Adipose tissue (tissue), 3 donors: ENCODE data around the gene TPGS1. TPM values are rescaled to one million over a fixed set of nuclear protein-coding genes. Genes with fewer than 3 reads are reported as not detected.

ENCODE experiments used
- H3K27ac ChIP-seq: one replicate; pipeline ENCODE4 v1.5.1; 2013; ENCODE audit warnings: low read depth, low read length
- WGBS, 3 donors: extraction: QIAGEN DNeasy Blood & Tissue Kit; methylation state at CpG; one replicate each; pipeline ENCODE4 v1.1.7; 2013; 5-methylcytosine and 5-hydroxymethylcytosine counted together
- polyA plus RNA-seq, 3 donors: library from polyadenylated mRNA; stranded (reverse); fragments of 200-250 nt; gene quantifications; one replicate each; pipeline ENCODE4 v1.2.3, GENCODE V29; 2013
- donor health status: healthy with polysubstance abuse.
- donor health status: Bipolar disorder and iron deficiency.
- donor health status: healthy.

TPGS1 gene
- polyA plus RNA-seq, 3 donors = 11.5 to 26.8 (median 18.6) TPM

DNA sequence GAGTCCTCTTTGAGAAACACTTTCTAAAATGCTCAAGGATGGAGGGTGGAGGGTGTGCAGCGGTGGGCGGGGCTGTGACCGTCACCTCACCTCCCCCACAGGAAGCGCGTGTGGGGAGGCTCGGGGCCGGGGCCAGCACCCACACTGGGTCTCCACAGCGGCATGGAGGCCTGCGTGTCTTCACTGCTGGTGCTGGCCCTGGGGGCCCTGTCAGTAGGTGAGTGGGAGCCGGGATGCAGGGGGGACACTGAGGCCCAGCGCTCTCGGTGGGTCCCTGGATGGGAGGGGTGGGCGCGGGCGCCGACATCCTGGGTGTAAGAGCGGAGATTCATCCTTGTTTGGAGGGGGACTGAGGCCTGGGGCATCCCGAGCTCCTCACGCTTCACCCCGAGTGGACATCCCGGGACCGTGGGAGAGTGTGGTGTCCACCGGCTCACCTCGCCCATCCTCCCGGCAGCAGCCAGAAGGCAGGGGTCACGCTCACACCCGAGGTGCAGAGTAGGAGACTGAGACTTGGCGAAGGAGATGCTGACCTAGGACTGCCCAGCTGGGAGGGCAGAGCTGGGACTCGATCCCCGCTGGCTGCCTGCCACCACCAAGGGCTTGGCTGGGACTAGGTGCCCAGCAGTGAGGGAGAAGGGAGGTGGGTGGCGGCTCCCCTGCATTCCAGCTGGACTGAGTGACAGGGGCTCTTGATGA lies 36.8 kb downstream of the TPGS1 start, which contains the start of gene GZMM:
Gene GZMM (plus strand): TSS at position 144 of the 699 bp plus-strand sequence. CDS start 19 bp downstream, at position 163.
- H3K27ac ChIP-seq = no peak within 1 kb of the TSS
- WGBS, 3 donors = 49 to 54% (median 52%) methylated on average over 25 to 31 of the region's 31 CpGs

DNA sequence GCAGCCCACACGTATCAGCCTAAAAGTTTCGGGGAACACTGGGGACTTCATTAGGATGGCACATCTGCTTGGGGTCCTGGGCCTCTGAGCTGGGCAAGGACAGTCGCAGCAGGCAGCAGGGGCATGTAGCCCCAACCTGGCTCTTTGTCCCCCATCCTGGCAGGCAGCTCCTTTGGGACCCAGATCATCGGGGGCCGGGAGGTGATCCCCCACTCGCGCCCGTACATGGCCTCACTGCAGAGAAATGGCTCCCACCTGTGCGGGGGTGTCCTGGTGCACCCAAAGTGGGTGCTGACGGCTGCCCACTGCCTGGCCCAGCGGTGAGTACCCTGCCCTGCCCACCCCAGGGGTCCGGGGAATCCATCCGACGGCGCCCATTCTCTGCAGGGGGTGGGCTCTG lies 39.8 kb downstream of the TPGS1 start:
- no peak overlapping the region for H3K27ac ChIP-seq
- WGBS, 3 donors = 87 to 91% (median 91%) methylated on average over 15 of the region's 15 CpGs

DNA sequence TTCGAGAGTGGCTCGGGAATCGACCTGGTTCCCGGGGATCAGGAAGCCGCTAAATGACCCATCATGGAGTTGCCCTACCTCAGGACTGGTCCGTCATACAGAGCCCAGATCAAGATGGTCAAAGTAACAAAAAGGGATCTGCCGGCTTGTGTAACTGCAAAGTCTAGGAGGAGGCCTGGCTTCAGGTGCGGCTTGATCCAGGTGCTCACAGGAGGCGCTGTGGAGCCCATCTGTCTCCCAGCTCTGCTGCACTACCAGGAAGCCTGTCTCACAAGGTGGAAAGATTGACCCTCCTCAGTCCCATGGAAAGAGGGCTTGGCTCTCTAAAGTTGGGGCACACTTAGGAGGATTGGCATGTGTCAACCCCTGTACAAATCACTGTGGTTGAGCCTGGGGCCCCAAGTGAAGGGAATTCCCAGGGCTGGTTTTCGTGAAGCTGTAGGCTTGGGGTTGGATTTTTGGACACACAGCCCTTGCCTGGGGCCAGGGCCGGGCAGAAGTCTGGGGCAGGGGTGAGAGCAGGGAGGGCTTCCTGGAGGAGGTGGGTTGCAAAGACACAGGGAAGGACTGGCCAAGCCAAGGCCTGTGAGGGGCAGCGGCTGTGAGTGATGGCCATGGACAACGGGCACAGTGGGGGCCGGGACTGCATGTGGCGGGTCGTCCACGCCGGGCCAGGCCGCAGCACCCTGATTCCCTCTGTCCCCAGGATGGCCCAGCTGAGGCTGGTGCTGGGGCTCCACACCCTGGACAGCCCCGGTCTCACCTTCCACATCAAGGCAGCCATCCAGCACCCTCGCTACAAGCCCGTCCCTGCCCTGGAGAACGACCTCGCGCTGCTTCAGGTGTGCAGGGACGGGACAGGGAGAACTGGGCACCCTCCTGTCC lies 40.8 kb downstream of the TPGS1 start:
- H3K27ac ChIP-seq = no peak overlapping the region
- WGBS, 3 donors = 85 to 88% (median 87%) methylated on average over 19 to 26 of the region's 26 CpGs

DNA sequence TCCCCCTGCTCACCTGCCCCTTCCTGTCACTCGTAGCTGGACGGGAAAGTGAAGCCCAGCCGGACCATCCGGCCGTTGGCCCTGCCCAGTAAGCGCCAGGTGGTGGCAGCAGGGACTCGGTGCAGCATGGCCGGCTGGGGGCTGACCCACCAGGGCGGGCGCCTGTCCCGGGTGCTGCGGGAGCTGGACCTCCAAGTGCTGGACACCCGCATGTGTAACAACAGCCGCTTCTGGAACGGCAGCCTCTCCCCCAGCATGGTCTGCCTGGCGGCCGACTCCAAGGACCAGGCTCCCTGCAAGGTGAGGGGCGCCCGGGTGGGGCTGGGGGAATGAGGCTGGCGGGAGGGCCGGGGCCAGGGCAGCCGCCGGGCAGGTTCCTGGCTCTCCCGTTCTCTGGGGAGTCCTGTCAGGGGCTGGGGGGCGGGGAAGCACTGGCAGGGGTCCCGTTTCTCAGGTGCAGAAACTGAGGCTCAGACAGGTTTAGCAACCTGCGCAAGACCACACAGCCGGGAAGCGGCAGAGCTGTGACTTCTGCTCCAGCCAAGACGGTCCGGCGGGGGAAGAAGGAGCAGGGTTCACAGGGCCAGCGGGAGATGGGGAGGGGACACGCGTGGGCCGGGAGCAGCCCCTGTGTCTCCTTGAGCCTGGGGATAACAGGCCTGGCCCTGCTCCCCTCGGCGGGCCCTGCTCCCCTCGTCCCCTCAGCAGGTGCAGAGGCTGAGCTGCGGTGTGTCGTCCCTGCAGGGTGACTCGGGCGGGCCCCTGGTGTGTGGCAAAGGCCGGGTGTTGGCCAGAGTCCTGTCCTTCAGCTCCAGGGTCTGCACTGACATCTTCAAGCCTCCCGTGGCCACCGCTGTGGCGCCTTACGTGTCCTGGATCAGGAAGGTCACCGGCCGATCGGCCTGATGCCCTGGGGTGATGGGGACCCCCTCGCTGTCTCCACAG lies 41.9 kb downstream of the TPGS1 start:
- WGBS, 3 donors = 73 to 78% (median 74%) methylated on average over 45 to 52 of the region's 52 CpGs
- H3K27ac ChIP-seq = no peak overlapping the region

DNA sequence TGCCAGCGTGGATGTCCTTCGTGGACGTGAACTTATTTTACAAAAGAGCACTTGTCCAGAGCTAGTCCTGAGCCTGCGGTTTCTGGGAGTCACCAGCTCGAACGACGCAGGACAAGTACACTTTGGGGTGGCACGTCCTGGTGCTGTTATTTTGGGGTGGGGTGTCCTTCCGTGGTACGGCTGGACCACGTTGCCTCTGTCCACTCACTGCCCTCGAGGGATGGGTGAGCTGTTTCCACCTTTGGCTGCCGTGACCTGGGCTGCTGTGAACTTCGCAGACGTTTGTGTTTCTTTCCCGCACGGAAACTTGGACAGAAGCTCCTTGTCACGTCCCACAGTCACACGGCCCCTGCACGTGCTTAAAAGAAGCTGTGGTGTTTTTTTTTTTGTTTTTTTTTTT lies 47.5 kb downstream of the TPGS1 start:
- WGBS, 3 donors = 65 to 72% (median 69%) methylated on average over 20 of the region's 20 CpGs
- no peak overlapping the region for H3K27ac ChIP-seq

DNA sequence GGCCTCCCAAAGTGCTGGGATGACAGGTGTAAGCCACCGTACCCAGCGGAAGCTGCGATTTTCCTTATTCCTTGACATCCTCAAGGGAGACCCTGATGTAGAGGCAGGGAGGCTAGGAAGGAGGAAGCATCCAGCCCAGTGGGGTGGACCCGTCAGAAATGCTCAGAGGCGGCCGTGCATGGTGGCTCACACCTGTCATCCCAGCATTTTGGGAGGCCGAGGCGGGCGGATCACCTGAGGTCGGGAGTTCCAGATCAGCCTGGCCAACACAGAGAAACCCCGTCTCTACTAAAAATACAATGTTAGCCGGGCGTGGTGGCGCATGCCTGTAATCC lies 48.1 kb downstream of the TPGS1 start:
- no peak overlapping the region for H3K27ac ChIP-seq
- 86 to 91% (median 87%) methylated on average over 14 of the region's 14 CpGs for WGBS, 3 donors

DNA sequence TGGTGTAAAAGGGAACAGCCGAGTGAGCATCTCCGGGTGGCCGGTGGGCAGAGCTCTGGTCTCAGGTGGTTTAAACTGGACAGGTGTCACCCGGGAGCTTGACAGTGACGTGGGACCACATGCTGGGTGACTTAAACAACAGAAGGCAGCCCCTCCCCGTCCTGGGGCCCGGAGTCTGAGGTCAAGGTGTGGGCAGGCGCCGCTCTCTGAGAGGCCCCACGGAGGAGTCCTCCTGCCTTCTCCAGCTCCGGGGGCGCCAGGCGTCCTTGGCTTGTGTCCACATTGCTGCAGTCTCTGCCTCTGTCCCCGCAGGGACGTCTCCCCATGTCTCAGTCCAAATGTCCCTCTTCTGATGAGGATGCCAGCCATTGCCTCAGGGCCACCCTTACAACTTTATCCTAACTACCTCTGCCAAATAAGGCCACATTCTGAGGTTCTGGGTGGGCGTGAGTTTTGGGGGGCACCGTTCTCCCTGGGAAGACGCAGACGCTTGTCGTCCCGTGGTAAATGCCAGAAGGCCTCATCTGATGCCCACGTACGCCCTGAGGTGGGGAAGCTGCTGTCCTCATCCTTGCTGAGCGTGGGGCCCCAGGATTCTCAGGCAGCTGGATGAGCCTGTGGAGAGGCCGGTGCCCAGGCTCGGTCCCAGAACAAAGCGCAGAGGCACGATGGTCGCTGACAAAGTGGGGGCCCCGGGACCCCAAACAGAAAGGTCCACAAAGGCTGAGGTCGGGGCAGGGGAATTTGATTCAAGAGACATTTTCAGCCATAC lies 49.5 kb downstream of the TPGS1 start:
- 67 to 82% (median 79%) methylated on average over 28 to 31 of the region's 31 CpGs for WGBS, 3 donors
- H3K27ac ChIP-seq = no peak overlapping the region

DNA sequence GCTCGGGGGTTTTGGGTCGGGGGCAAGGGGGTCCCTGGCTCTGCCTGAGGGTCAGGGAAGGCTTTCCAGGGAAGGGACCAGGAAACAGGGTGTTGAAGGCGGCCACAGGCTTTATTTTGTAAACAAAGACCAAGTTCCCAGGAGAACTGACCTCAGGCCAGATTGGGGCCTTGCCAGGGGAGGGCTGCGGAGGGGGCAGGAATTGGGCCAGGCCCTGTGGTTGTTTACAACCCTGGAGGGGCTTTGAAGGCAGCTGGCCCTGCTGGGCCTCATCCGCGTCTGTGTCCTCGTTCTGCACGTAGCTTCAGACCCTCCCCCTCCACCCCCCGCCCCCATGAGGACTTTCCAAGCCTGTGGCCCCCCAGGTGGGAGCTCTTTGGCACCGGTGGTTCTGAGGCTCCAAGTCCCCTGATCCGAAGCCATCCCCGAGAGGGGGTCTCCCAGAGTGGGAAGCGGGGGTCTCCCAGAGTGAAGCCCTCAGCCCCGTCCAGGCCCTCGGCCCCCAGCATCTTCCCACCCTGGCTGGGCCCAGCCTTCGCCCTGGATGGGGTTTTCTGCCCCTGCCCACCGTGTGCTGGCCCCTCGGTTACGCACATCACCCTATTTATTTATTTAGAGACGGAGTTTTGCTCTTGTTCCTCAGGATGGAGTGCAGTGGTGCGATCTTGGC lies 51.6 kb downstream of the TPGS1 start:
- H3K27ac ChIP-seq = no peak overlapping the region
- WGBS, 3 donors = 51 to 59% (median 53%) methylated on average over 21 of the region's 21 CpGs

DNA sequence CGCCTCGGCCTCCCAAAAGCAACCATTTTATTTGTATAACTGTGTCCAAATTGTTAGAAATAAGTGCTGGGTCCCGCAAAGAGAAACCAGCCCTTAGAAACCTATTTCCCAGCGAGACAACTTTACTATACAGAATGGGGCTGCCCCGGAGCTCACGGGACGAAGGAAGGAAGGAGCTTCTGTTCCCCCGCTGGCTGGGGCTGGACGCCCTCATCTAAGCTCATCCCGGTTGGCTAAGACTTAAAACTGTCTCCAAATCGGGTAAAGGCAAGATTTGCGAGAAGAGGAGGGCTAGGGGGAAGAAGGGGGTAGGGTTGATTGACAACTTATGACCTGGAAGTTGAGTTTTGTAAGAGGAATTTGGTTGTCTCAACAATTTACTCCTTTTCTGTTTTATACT lies 52.8 kb downstream of the TPGS1 start:
- H3K27ac ChIP-seq = no peak overlapping the region
- WGBS, 3 donors = 71 to 75% (median 72%) methylated on average over 12 of the region's 12 CpGs

DNA sequence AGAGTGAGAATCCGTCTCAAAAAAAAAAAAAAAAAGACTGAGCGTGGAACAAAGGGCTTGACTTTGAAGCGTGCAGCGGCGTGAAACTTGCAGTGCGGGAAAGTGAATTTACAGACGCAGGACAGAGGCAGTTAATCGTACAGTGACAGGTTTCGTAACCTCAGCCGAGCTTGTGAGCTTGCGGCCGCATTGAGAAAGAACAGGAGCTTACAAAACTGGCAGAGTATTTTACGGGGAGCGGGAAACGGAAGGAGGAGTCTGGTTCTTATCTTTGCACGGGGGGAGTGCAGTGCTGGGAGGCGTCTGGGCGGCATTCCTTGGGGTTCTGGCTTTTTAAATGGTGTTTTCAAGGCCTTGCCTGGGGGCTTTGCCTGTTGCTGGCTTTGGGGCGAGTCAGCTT lies 59.1 kb downstream of the TPGS1 start:
- no peak overlapping the region for H3K27ac ChIP-seq
- WGBS, 3 donors = 28 to 63% (median 44%) methylated on average over 15 to 19 of the region's 19 CpGs

DNA sequence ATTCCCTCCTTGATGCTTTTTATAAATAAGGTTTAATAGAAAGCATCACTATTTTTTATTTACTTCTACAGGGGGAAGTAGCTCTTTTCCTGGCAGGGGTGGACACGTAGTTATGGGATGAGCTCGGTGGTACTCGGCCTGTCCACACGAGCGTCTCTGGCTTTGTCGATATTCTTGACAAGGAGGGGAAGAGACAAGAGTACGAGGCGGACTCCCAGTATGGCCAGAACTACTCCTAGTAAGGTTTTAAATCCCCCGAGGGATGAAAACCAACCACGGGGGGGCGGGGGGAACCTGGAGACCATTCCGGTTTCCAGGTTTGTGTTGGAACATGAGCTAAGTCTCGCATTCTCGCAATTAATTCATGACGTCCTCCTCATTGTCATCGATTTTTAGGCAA lies 59.5 kb downstream of the TPGS1 start:
- H3K27ac ChIP-seq = no peak overlapping the region
- 42 to 81% (median 48%) methylated on average over 16 of the region's 16 CpGs for WGBS, 3 donors

DNA sequence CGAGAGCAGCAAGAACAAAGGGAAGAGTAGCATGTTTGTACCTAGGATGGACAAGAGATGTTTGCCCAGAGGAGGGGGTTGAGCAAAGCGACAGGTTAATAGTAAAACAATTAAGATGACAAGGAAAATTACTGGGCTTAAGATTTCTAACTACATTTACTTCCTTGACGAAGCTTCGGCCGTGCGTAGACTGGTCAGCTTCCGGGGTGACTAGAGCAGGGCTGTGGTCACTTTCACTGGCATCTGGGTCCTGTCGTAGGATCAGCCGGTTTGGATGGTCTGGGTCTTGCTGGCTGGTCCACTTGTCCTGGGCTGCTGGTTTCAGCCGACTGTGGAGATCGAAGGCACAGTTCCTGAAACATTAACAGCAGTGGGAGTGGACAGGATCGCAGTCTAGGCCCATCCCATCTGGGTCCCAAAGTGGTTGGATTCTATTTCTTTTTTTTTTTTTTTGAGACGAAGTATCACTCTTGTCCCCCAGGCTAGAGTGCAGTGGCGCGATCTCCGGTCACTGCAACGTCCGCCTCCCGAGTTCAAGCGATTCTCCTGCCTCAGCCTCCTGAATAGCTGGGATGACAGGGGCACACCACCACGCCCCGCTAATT lies 60.1 kb downstream of the TPGS1 start:
- 74 to 90% (median 82%) methylated on average over 16 to 22 of the region's 22 CpGs for WGBS, 3 donors
- H3K27ac ChIP-seq = no peak overlapping the region

Other genes starting within 250 kb of the TPGS1 start
- gene PLPP2, start 216.1 kb upstream of the TPGS1 start, polyA plus RNA-seq = 10 to 100 TPM in 1 of 3 donors, 1 to 10 TPM in 2; 3.3 to 19.2 (median 7.8) TPM
- 10 to 100 TPM in 2 of 3 donors, 1 to 10 TPM in 1; 7.8 to 26.9 (median 22.3) TPM for gene MIER2, start 162.7 kb upstream of the TPGS1 start, polyA plus RNA-seq
- gene C2CD4C, start 98.3 kb upstream of the TPGS1 start, polyA plus RNA-seq = 1 to 10 TPM in 2 of 3 donors, under 1 TPM in 1; 0.51 to 4.9 (median 4.5) TPM
- 100 to 1,000 TPM in 1 of 3 donors, 10 to 100 TPM in 2; 15.4 to 162 (median 39.4) TPM for gene SHC2, start 46.5 kb upstream of the TPGS1 start, polyA plus RNA-seq
- gene MADCAM1, start 11.0 kb upstream of the TPGS1 start, polyA plus RNA-seq = 1 to 10 TPM in 1 of 3 donors, under 1 TPM in 1, not detected in 1; 0.36 to 2.0 TPM
- 10 to 100 TPM; 56.3 to 67.9 (median 64.8) TPM for gene CDC34, start 24.3 kb downstream of the TPGS1 start, polyA plus RNA-seq
- 1 to 10 TPM in 1 of 3 donors, under 1 TPM in 2; 0.63 to 2.5 (median 0.79) TPM for gene GZMM, start 36.6 kb downstream of the TPGS1 start, polyA plus RNA-seq
- 100 to 1,000 TPM; 219 to 604 (median 353) TPM for gene BSG, start 65.1 kb downstream of the TPGS1 start, polyA plus RNA-seq
- gene HCN2, start 82.4 kb downstream of the TPGS1 start, polyA plus RNA-seq = under 1 TPM; 0.09 to 0.29 (median 0.22) TPM
- 10 to 100 TPM; 31.0 to 58.5 (median 35.9) TPM for gene POLRMT, start 126.0 kb downstream of the TPGS1 start, polyA plus RNA-seq
- gene FGF22, start 132.4 kb downstream of the TPGS1 start, polyA plus RNA-seq = under 1 TPM; 0.22 to 0.68 (median 0.35) TPM
- gene RNF126, start 155.7 kb downstream of the TPGS1 start, polyA plus RNA-seq = 10 to 100 TPM; 19.1 to 50.0 (median 24.8) TPM
- gene FSTL3, start 168.9 kb downstream of the TPGS1 start, polyA plus RNA-seq = 100 to 1,000 TPM in 1 of 3 donors, 10 to 100 TPM in 2; 24.5 to 153 (median 48.5) TPM
- gene PRSS57, start 188.0 kb downstream of the TPGS1 start, polyA plus RNA-seq = under 1 TPM in 2 of 3 donors, not detected in 1; 0.09 to 0.34 TPM
- 100 to 1,000 TPM in 2 of 3 donors, 1 to 10 TPM in 1; 8.0 to 153 (median 135) TPM for gene PALM, start 201.4 kb downstream of the TPGS1 start, polyA plus RNA-seq
- gene MISP, start 243.6 kb downstream of the TPGS1 start, polyA plus RNA-seq = 1 to 10 TPM in 2 of 3 donors, under 1 TPM in 1; 0.45 to 1.6 (median 1.0) TPM